GM12874 (cell line): Measurements from ENCODE around the gene ZNF605.

Experiments
- CTCF ChIP-seq: IDR thresholded peaks from 2 replicates; pipeline ENCODE4 v1.5.1; 2011; ENCODE audit warnings: low read depth, mild to moderate bottlenecking, control low read depth, low read length, moderate library complexity; ENCODE audit not compliant: insufficient read depth

ZNF605 gene

GRCh38 chr12:132908145-132909029 is 47.7 kb downstream of the ZNF605 start:
- no peak for TF ChIP-seq CTCF

- no peak for TF ChIP-seq CTCF
These were observed 48.9 kb downstream of the ZNF605 start for GRCh38 chr12:132907216-132907615.

GRCh38 chr12:132904718-132905328 is 51.3 kb downstream of the ZNF605 start:
- TF ChIP-seq CTCF, result peak; percentile 76

- TF ChIP-seq CTCF, result no peak
These were observed 57.1 kb downstream of the ZNF605 start for GRCh38 chr12:132899033-132899432.

- no peak for TF ChIP-seq CTCF
These were observed 67.3 kb downstream of the ZNF605 start for GRCh38 chr12:132888852-132889251.

- no peak for TF ChIP-seq CTCF
These were observed 68.4 kb downstream of the ZNF605 start, which contains the start of gene CHFR for GRCh38 chr12:132887513-132888351. CHFR (minus strand) TSS chr12:132887605; CDS start chr12:132887328, 277 bp downstream.
